GM18520 (cell line): ENCODE measurements around the gene SLC5A9.

Source experiments
- ATAC-seq: cut with Tn5 transposase; IDR thresholded peaks from one replicate; pipeline ENCODE4 v1.9.1; 2021; ENCODE audit not compliant: unreplicated experiment

SLC5A9 gene

DNA sequence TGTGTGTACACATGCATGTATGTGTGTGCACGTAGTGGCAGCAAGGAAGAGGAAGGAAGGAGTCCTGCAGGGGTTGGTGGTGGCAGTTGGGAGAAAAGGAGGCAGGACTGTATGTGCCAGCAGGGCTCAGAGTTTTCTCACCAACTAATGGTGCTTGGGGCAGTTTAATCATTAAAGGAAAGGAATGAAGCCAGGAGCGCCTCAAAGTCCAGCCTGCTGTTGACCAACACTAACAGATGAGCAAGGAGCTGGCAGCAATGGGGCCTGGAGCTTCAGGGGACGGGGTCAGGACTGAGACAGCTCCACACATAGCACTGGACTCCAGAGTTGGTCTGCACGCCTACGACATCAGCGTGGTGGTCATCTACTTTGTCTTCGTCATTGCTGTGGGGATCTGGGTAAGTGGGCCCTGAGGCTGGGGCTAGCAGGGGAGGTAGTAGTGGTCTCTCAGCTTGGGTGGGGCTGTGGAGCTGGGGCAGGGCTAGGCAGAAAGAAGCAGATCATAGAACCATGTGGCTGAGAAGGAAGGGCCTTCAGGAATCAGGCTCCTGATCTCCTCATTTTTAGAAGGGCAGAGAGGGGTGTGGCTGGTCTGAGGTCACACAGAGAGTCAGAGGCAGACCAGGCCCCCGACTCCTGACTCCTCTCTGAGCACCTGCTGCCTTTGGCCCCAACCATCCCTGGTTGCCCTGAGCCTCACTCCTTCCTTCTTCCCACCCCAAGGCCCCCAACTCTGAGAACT, at the start of gene SLC5A9:
TSS of gene SLC5A9 (plus strand) at position 216 of the 742 bp plus-strand sequence. CDS start at position 237, 21 bp downstream.
- no peak for ATAC-seq

DNA sequence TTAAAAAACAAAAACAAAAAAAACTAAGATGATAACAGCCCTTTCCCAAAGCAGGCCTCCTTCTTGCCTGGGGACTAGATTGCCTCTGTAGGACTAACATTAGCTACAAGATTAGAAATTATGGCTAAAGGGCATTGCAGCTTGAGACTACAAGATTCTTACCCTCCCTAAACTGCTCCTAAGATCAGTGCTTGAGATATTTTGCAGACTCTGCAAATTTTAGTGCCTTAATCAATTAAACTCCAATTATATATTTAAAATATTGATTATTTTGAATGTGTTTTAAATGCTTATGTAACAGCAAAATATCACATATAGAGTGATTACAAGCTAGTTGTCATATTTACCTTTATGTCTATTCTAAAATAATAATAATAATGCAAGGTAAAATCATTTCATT, 47.4 kb upstream of the SLC5A9 start:
- no peak for ATAC-seq

DNA sequence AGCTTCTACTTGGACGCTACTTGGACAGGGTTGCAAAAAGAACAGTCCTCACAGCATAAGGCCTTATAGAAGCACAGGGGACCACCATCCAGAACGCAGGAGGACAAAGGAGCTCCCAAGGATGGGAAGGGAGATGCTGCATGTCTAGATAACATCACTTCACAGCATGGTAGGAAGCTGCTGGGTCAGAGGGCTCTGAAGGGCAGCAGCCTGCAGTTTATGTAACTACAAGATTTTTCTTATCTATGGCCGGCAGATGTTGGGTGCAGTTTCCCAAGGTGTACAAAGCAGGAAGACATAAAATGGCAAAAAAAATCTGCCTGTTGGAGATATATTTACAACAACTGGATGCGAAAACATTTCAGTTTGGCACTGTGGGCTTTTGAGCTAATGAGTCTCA, 45.3 kb upstream of the SLC5A9 start:
- ATAC-seq: no peak

DNA sequence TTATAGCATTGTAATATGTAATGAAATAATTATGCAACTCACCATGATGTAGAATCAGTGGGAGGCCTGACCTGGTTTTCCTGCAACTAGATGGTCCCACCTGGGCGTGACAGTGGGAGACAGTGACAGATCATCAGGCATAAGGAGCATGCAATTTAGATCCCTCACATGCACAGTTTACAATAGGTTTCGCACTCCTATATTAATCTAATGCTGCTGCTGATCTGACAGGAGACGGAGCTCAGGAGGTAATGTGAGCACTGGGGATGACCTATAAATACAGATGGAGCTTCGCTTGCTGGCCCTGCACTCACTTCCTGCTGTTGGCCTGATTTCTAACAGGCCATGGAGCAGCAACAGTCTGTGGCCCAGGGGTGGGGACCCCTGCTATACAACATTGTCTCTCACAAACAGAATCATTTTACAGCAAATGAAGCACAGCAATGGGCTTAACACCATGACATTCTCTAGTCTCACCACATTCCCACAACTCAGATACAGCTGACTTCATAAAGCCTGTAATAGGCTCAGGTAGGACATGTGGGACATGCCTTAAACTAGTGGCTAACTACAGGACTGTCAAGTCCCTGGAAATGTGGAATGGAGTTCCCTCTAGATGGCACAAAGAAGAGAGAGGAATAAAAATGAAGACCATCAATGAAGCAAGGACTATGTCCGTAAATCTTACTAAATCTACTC, 40.7 kb upstream of the SLC5A9 start:
- no peak for ATAC-seq

DNA sequence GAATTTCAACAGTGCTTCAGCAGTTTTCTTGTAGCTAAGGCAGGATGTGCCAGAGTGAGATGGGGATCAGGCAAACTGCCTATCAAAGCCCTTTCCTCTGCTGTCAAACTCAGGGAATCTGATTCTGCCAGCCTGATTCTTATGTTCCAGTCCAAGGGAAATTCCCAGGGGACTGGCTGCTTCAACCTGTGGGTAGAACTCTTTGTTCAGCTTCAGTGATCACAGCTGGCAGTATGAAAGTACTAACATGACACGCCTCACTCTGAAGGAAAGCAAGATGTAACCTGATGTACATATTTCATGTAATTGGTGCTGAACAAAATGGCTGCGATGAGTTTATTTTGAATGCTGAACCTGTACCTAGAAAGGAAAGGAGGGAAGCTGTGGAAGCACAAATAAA, 40.1 kb upstream of the SLC5A9 start:
- ATAC-seq: no peak

DNA sequence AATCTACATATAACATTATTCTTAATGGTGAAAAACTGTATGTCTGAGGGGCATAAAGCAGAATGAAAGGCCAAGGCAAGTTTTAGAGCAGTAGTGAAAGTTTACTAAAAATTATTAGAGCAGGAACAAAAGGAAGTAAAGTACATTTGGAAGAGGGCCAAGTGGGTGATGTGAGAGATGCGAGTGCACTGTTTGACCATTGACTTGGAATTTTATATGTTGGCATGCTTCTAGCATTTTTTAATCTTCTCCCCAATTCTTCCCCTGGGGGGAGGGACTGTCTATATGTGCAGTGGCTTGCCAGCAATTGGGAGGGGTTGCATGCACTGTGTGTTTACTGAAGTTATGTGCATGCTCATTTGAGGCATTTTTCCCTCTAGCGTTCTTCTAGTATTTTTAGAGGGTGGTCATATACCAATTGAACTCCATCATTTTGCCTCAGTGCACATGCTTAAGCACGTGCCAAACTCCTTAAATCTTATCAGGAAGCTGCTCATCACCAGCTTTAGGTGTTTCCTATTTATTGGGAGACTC, 36.1 kb upstream of the SLC5A9 start:
- no peak for ATAC-seq

DNA sequence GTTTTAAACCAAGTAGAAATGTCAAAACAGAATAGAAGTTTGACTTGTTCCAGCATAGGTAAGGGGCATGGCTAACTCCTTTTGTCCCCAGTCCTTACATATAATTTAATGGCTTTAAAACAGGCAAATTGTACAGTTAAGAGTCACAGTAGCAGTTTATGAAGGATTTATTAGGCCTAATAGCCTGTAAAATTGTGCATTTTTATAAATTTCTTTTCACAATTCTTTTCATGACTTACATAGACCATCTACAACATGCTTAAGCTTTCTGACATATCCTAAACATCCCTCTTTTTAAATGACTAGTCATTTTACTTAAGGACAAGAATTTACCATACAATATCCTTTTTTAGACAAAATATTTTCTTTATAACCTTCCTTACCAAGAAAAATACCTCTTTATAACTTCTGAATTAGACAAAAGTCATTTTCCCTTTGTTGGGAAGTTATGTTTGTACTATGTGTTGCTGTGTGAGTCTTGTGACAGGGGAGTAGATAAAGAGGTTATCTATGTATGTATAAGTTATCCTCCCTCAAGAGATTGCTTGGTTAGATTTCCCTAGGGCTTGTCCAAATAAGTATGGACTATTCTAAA, 34.5 kb upstream of the SLC5A9 start:
- ATAC-seq: no peak

DNA sequence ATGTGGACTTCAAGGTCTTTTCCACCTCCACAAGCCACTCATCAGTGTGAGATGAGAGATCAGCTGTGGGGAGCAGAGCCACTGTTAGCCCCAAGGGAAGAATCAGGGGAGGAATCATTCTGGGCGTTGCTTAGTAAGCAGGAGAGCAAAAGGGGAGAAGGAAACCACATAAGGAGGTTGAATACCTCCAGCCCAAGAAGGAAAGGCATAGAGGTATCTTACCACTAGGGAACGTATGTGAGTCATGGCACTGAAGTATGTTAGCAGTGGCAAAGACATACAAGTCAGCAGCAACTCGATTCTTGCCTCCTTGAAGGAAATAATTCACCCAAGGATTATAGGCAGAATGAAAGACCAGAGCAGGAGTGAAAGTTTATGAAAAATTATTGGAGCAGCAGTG, 31.6 kb upstream of the SLC5A9 start:
- ATAC-seq: no peak

DNA sequence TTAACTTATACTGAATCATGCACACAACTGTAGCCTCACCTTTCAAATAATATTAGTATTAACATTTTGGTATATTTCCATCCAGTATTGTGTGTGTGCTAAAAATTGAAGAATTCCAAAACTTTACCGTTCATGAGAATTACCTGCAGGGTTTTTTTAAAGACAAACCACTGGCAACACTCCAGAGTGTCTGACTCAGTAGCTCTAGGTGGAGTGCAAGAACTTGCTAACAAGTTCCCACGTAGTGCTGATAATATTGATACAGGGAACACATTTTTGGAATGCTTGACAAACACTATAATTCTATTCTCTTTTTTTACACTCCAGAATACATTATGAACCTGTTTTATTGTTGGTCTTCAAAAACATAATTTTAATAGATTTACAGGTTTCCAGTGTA, 27.7 kb upstream of the SLC5A9 start:
- ATAC-seq: no peak

DNA sequence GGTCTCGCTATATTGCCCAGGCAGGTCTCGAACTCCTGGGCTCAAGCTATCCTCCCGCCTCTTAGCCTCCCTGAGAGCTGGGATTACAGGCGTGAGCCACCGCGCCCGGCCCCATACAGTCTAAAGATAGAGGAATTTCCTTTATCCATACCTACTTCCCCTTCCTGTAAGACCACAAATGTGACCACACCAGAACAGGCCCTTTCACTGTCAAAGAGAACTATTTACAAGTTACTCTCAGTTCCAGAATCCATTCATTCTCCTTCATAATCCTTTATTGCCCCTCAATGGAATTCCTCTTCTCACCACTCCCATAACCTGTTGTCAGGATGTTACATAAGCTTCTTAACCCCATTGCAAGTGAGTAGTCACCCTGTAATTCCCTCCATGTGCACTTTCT, 26.3 kb upstream of the SLC5A9 start:
- no peak for ATAC-seq

DNA sequence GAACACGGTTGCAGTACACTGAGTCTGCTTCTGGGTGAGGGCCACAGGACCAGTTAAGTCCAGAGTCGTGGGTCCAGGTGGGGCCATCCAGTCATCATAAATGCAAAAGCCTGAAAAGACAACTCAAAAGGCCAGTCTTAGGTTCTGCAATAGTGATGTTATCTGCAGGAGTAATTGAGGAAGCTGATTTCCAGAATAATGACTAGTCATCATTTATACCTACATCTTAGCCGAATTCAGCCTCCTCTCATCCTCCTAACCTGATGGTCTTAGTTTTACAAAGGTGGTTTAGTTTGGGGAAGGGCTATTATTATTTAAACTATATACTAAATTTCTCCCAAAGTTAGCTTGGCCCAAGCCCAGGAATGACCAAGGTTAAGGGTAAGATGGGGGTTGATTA, 23.5 kb upstream of the SLC5A9 start:
- ATAC-seq: no peak

DNA sequence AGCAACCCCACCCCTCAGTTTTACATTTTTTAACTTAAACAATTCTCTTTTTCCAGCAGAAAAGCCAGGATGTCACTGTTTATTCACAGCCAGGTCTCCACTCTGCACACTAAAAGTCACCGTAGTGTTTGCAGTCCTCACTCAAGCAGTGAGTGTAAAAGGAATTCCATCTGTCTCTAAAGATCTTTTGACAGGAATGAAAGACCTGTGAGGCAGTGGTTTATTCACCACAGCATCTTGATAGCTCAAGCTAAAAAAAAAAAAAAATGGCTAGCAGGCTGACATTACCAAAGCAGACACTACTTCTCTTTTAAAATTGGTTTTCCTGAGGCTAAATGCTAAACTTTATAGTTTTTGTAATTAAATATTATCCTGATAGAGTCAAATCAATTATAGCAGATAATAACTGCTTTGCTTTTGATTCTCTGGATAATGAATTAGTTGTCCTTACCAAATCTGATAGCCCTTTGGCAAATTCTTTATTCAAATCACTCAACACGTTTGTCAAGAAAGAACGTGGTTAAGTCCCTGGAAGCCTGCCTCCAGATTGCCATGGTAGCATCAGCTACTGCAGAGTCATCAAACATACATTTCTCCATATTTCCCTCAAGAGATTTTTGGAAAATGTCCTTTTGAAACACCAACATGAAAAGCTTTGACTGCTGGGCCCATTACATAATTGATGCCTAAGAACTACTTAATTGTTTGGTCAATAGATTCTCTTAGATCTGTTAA, 22.2 kb upstream of the SLC5A9 start:
- no peak for ATAC-seq

DNA sequence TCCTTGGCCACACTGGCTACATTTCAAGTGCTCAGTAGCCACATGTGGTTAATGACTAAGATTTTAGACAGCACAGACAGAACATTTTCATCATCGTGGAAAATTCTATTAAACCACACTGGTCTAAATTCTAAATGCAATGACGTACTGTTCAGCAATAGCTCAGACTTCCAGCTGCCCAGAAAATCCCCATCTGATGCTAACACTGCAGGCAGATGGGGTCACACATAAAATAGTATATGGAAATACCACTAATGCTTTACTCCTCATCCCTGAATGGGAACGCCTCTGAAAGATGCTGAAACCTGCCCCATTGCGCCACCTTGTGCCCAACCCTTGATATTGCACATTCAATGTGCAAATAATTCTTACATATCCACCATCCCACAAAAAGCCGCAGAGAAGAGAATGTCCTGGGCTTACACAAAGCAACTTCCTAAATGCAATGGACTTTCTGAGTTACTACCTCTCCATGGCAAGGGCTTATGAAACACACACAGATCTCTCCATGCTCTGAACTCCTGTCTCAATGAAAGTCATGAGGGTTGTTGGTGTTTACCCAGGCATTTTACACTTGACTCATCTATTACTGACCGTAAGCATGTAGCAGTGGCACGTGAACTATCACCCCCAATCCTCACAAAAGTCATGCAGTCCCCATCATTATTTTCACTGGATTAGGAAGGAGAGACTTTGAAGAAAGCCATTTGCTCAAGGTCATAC, 20.3 kb upstream of the SLC5A9 start:
- ATAC-seq: no peak

DNA sequence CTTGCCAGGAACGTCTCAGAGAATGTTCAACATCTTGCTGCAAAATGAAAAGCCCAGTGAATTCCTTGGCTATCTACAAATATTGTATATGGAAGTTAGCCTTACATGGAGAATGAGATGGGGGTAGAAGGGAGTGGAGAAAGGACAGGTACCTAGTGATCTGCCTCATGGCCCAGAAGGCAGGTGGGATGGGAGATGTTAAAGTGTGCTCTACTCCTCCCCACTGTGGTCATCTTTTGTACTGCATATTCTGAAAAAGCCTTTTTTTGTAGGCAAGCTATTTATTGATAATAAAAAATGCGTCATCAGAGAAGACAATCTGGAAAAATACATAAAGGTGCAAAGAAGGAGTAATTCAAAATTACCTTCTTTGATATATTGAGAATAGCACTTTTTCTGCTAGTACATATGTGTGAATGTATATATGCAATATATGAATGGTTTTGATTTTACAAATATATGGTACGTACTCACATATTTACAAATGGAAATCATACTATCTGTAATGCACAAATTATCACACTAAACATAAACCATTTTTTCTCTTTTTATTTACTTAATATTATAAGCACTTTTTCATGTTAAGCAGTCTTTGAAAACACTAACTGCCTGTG, 19.1 kb upstream of the SLC5A9 start:
- no peak for ATAC-seq

DNA sequence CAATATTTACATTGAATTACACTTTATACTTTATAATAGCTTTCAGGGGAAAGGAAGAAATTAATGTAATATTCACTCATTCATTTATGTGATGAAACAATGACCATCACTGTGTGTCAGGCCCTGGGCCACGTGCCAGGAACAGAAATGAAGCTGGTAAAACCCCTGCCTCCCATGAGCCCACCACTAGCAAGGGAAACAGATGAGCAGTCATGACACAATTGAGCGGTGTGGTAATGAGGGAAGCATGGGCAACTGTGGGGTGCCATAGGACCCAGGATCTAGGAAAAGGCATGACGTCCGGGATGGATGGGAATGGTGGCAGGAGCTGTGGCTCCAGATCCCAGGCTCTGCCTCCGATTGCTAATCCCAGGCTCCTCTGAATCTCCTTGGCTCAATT, 17.0 kb upstream of the SLC5A9 start:
- ATAC-seq: no peak

DNA sequence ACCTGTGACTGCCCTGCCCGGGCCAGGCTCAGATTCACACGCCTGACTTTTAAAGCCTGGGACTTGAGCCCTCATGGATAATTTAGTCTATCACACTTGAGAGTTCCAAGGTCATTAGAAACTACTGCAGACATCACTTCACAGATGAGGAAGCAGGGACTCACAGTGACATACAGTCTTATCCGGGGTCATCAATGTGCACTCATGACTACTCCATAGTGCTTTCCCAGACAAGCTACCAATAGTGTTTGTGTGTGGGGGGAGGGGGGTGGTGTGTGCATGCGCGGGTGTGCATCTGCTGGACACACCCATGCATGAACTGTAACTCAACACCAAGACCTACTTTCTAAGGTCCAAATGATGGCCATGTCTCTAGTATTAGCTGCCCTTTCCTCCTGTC, 16.1 kb upstream of the SLC5A9 start:
- no peak for ATAC-seq

DNA sequence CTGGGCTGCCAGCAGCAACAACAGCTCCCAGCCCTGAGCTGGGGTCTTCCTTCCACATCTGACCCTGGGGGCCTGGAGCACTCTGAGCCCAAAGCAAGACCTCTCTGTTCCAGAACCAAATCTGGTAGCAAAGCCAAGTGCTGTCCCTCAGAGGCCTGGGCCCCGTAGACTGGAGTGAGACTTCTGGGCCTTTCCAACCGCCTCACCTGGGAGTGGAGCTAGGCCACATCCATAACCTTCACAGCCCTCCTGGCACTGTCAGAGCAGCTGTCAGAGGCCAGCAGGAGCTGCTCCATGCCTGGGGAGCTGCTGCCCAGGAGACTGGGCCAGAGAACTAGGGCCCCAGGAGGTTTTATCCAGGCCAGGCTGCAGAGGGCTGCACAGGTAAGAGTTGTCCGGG, 15.4 kb upstream of the SLC5A9 start:
- ATAC-seq: no peak

DNA sequence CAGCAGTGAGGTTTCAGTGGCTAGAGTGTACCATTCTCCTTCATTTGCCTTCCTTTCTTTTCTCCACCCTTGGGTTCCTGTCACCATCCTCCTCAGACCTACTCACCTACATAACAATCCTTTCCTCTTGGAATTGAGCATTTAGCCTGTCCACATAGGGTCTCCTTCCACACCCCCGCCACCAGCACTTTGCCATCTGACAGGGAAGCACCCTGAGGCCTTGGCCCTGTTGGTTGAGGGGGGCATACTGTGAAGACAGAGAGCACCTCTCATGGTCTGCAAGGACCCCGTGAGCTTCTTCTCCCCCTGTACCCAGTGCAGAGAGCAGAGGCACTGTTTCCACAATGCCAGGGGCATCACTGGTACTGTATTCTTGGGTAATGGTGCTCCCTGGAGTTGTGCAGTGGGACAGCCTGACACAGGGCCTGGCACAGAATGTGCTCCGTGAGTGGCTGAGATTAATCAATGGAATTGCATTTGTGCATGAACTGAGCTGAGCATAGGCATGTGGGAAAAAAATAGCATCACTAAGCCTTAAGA, 14.9 kb upstream of the SLC5A9 start:
- no peak for ATAC-seq

DNA sequence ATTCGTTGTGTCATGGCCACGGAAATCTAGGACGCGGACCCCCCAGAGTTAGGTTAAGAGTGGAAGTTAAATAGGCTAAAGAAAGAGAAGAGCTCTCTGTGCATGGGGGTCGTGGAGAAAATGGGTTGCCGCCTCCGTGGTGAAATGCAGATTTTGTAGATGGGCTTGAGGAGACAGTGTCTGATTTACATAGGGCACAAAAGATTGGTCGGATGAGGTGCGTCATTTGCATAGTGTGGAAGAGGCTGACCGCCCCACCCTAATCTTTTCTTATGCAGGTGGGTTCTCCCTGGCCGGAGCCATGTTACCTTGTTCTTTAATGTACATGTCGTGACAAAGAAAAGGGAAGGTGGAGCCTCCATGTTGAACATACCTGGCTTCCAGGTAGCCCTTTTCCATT, 14.3 kb upstream of the SLC5A9 start:
- ATAC-seq: no peak

DNA sequence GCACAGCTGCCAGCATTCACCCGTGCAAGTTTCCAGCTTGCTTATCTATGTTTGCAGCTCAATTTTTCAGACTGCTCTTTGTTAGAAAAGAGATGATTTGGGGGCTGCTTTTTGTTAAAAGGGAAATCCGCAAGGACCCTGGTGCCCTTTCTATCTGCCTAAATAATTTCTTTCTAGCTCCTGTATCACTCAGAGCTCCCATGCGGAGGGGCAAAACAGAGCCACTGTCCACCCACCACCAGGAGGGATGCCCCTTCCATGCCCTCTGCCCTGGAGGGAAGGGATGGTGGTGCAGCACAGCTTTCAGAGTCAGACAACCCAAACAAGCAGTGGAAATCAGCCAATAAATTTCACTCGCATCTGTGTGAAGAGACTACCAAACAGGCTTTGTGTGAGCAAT, 13.9 kb upstream of the SLC5A9 start:
- ATAC-seq: no peak
